Activated naive CD8-positive, alpha-beta T cell treated with anti-CD3 and anti-CD28 coated beads, Interleukin-2, amount 50 U/mL, for 16 hours (primary cell): Measurements from ENCODE around the gene NMT2.
A peak's percentile ranks its signal among the peaks of the same experiment; 100 is the strongest.
"Not testable (repeated sequence)": the region's sequence is repeated elsewhere in the genome, so short reads cannot be mapped to it uniquely, and the experiment has no call there.

Source experiments
- DNase-seq: peaks from one replicate; pipeline ENCODE4 v3.0.0-alpha.2; 2020; ENCODE audit warnings: low read depth, low spot score

Gene NMT2

DNA sequence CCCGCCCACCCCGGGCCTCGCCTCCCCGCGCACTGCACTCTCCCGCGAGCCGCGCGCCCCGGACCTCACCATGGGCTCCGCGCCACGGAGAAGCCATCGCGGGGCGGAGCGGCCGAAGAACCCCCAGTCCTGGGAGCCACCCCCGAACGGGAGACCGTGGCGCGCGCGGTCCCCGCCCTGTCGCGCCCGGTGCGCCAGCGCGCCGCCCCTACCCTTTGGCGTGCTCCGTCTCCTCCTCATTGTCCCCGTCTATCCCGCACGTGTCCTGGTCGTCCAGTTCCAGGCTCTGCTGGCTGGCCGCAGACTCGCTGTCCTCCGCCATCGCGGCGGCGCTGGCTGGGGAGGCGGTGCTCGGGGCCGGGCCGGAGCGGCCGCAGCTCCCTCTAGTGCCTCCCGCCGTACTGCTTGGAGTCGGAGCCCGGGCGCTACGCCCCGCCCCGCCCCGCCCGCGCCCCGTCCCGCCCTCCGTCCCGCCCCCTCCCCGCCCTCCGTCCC, at the start of gene NMT2:
Gene NMT2, minus strand, starts transcription at position 403 of the 495 bp plus-strand sequence. Its CDS starts 81 bp downstream, at position 322.
- peak; percentile 6 for DNase-seq

DNA sequence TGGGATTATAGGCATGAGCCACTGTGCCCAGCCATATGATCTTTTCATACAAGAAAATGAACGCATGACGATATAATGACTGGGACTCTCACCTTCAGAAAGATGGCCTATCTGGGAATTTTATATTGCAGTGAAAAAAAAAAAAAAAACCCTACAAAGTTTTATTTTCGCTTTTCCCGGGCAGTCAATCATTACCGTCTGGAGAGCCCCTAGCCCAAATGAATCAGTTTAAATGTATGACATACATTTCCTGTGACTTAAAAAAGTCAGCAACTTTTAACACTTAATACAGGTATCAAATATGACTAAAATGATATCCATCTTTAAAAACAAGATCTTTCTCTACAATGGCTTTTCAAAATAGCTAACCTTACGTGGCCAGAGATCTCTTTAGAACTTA, 48.2 kb upstream of the NMT2 start:
- DNase-seq, result no peak

DNA sequence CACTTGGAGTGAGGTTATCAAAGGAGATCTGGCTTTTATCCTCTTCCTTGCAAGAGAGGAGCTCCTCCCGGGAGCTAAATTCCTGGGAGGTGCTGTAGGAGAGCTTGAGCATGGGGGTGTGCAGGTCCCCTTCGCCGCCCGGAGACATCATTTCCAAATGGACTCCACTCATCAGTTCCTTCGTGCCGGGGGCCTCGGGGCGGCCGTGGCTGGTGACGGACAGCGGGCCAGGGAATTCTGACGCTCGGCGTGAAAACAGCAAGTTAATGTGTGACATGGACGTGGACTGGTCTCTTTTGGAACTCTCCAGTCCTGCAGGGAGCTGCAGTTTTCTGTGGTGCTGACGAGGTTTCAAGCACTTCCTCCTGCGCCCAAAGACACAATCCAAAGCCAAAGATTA, 45.7 kb upstream of the NMT2 start:
- no peak for DNase-seq

DNA sequence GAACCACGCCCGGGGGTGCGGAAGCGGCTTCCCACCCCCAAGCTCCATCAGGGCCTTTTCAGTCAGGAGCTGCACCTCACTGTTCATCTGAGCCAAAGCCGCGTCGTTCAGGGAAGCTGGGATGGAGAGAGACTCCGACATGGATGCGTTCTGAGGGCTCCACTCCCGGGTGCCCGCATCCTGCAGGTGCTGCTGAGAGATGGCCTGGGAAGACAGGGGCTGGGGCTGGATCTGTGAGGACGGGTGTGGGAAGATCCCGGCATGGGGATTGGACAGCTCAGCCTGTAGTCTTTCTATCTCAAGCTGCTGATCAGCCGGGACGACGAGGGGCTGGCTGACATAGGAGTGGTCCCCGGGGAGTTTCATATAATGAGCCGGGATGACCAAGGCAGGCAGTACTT, 45.0 kb upstream of the NMT2 start:
- no peak for DNase-seq

DNA sequence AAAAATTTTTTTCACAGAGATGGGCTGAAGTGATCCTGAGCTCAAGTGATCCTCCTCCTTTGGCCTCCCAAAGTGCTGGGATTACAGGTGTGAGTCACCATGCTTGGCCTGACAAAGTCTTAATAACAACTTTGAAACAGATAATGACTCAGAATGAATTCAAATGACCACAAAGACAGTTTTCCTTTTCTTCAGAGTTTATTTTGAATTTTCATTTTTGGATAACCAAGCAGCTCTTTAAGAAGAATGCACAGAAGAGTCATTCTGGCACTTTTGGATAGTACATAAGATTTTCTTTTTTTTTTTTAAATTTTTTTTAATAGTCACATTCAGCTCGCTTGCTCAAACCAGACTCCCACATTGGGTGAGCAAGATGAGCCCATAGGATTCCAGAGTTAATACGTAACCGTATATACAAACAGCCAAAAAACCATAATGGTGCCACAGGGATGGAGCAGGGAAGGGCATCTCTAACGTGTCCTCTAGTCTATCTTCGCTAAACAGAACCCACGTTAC, 43.0 kb upstream of the NMT2 start:
- no peak for DNase-seq

DNA sequence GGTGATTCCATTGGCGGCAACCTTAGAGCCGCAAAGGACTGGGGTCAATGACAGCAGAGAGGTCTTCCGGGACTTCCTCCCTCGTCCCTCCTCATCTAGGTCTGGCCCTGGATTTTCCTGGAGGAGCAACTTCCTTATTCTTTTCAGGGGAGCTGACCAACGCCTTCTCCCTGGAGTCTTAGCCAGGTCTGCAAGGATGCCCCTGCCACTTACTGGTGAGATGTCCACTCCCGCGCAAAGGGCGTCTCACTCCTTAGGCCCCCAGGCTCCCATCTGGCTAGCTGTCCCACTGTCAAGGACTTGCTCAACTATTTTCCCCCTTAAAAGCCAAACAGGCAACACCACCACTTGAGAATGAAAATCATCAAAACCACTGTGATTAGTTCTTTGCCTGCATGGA, 42.0 kb upstream of the NMT2 start:
- no peak for DNase-seq

DNA sequence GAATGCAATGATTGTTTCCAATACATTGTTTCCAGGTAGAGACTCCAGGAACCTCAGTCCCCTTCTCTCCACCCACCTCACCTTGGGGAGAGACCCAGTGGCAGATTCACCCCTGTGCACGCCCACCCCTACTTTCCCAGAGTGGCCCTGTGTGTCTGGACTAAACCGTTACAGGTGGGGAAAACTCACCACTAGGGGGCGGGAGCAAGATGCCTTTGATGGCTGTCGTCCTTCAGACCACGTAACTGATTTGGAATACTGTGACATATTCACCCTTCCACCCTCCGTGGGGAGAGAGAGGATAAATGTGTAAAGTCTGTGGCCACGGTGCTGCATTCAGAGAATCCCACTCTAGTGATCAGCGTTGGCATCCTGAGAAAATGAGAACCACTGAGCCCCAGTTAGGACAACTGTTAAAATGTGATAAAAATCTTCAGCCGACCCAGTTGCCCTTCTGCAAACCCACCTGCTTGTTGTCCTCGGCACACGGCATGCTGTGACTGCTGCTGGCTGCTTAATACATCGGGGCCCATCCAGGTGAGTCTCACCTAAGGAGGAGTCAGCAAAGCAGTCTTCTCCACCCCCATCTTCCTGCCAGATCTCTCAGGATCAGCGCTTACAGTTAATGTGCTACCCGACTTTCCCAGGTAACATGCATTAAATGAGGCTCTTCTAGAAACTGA, 41.5 kb upstream of the NMT2 start:
- peak; percentile 47 for DNase-seq

DNA sequence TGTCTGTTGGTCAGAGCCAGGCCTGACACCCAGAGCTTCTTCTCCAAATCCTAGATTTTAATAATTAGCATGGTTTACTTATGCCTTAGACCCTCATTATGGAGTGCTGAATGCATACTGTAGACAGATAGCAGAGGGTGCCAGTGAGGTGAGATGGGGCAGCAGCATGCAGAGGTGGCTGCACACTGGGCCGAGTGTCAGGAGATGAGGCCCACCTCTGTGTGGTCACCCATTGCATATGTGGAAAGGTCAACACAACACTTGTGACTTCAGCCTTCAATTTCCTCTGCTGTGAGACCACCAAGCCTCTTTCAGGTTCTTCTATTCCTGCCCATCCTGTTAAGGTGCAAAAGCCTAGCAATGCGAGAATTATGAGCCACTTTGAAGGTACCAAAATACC, 39.7 kb upstream of the NMT2 start:
- no peak for DNase-seq

DNA sequence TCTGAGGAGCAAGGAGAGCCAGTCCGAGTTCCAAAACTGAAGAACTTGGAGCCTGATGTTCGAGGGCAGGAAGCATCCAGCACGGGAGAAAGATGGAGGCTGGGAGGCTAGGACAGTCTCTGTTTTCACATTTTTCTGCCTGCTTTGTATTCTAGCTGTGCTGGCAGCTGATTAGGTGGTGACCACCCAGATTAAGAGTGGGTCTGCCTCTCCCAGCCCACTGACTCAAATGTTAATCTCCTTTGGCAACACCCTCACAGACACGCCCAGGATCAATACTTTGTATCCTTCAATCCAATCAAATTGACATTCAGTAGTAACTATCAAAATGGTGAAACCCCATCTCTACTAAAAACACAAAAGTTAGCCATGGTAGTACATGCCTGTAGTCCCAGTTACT, 38.9 kb upstream of the NMT2 start:
- not testable (repeated sequence) for DNase-seq

DNA sequence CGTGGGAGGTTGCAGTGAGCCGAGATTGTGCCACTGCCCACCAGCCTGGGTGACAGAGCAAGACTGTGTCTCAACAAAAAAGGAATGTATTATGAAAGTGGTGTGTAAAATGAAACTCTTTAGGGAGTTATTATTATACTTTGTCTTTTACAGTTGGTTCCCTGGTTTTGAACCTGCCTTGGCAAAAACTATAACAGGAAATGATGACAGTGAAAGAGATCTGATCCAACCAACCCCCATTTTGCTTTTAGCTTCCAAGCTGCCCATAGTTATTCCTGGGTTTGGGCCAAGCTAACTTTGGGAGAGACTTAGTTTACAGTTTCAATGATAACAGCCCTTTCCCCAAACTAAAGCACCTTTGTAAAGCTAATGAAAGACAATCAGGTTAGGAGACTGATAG, 34.1 kb upstream of the NMT2 start:
- no peak for DNase-seq

DNA sequence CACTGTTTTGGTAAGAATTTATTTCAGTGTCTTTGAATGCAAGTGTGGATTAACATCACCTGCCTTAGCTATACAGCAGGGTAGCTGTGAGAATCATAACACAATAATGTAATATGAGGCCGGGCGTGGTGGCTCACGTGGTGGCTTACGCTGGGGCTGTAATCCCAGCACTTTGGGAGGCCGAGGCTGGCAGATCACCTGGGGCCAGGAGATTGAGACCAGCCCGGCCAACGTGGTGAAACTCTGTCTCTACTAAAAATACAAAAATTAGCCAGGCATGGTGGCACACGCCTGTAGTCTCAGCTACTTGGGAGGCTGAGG, 33.8 kb upstream of the NMT2 start:
- DNase-seq, result not testable (repeated sequence)

DNA sequence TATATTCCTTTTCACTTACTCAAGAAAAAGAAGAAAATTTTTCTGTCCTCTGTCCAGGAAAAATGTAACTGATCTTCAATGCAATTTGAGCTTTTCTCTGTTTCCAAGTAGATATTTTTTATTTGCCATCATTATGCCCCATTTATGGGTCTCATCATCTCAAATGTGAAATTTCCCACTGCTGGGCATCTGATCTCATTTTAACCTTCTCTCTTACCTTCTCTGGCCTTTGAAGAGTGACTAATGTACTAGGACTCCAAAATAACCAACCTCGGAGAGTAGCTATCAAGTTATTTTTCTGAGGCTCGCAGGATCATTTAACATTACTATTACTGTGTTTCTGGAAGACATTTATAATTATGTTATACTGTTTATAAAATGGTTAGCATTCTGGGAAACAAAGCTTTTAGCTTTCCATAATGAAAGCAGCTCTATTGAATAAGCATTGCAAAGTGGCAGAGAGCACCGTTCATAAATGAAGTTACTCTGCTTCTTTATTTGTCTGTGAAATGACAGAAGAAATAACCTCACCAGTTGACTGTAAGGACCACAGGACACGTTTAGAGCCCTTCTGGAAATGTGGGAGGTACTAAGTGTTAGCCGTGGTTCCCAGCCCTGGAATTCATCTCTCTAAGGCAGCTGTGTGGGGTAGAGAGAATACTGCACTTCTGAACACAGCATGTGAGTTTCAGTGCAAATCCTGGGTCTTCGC, 33.3 kb upstream of the NMT2 start:
- DNase-seq, result no peak

DNA sequence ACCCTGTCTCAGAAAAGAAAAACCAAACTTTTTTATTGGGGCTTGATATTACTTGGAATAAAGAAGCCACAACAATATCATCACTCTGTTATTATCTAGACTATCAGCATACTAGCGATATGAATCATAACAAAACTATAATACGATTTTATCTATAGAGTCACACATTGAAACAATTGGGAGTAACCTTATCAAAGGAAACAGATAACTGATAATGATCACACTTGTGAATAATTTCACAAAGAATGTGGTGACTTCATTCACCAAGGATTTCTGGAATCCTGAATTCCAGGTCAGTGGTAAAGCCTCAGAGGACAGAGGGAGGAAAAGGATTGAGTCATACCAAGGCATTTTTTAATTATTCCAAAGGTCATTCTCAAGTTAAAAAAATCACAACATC, 32.1 kb upstream of the NMT2 start:
- no peak for DNase-seq

DNA sequence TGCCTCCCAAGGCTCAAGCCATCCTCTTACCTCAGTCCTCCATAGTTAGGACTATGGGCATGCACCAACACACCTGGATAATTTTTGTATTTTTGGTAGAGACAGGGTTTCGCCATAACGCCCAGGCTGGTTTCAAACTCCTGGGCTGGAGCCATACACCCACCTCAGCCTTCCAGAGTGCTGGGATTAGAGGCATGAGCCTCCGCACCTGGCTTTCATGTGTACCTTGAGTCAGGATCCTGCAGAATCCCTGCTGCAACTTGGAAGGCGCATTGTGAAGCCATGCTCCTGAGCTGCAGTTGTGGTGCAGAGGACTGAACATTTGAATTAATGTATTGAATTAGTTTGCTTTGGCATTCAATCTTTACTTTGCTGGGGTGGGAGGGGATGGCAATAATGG, 29.4 kb upstream of the NMT2 start:
- no peak for DNase-seq

DNA sequence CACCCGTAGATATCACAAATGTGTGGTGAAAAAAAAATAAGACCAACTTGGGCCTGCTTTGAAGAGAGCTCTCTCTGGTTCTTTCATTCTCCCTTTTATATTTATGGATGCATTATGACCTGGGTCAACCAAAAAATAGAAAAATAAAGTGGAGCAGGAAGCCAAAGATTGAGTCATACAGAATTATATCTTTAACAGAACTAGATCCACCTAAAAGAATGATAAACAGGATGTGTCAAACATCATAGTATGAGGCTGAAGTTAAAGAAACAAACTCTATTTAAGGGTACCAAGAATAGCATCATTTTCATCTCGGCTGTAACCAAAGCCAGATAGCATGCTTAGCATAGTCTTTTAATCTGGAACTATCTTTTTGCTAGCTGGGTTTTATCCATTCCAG, 28.8 kb upstream of the NMT2 start:
- DNase-seq, result no peak

DNA sequence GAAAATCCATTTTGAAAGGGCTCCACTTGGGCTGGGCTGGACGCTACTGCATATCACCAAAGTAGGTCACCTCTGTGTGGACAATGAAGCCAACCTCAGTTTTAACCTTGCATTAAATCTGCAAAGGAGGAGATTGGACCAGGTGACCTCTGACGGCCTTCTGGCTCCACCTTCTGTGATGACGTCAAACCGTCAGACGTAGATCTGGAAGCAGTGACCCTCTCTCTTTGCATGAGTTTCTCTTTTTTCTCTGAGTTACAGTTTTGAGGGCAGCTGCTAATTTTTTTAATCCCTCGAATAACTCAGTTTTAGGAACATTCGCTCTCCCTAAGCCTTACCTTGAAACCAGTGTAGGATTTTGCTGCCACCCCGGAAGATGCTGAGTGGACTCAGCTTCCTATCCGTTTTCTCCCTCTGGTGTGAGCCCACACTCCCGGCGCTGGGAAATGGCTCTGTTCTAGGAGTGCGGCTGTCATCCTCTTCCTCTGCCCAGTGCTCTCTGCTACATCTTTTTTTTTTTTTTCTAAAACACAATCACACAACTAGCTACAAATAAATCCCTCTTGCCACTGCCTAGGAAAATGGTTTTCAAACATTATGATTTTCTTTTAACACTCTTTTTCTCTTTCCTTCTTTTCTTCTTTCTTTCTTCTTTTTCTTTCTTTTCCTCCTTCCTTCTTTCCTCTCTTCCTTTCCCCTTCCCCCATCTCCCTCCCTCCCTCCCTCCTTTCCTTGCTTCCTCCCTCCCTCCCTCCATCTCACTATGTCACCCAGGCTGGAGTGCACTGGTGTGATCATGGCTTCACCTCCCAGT, 27.7 kb upstream of the NMT2 start:
- DNase-seq, result no peak

DNA sequence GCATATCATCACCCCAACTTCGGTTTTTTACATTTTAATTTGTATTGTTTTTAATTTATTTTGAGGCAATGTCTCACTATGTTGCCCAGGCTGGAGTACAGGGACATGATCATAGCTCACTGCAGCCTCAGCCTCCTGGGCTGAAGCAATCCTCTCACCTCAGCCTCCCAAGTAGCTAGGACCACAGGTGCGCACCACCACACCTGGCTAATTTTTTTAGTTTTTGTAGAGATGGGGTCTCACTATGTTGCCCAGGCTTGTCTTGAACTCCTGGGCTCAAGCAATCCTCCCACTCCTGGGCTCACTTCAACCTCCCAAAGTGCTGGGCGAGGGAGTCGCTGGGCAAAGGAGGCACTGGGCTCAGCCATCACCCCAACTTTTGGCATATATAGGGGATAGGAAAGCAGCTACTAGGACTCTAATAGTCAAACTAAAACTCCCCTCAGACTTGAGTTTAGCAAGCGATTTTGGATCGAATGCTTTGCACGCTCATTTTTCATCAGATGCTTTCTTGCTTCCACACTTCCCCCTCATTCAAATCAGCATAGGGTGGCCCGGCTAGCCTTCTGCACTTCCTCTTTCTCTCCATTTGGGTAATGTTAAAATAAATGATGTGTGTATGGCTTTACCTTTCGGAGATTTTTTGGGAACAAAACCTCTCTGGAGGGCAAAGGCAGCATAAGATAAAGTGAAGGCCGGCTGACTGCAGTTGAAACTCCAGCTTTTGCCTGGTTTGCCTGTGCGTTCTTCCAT, 20.8 kb upstream of the NMT2 start:
- DNase-seq, result no peak

DNA sequence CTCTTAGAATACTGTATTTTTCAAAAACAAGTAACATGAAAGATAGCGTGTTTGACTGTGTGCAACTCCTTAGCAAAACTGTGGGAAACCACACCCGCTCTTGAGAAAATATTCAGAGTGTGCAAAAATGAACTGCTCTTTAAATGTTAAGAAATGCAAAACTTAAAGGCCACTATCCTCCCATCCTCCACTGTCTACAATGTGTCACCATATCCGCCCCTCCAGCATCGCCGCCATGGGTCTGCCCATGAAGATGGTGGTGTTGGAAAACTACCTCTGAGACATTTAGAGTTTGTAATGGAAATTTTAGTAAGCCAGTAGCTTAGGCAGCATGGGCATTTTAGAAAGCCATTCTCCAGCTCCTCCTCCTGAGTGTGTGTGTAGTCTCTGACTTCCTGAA, 20.1 kb upstream of the NMT2 start:
- no peak for DNase-seq

DNA sequence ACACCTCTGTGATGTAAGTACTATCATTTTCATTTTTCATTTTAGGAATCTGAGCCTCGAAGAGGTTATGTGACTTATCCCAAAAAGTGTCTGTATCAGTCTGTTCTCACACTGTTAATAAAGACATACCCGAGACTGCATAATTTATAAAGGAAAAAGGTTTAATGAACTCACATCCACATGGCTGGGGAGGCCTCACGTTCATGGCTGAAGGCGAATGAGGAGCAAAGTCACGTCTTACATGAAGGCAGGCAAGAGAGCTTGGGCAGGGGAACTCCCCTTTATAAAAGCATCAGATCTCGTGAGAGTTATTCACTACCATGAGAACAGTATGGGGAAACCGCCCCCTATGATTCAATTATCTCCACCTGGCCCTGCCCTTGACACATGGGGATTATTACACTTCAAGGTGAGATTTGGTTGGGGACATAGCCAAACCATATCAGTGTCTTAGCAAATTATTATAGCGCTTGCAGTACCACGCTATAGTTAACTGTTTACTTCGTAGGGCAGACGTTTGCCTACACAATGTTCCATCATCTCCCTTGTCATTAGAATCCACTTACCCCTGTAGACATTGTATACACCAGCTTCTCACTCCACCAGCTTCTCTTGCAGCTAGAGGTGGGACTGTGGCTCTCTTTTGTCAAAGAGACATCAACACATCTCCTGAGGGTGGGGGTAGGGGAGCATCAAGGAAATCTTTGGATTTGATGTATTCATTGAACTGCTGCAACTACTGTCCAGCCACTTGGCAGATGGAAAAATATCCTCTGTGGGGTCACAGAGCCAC, 15.4 kb upstream of the NMT2 start:
- no peak for DNase-seq

DNA sequence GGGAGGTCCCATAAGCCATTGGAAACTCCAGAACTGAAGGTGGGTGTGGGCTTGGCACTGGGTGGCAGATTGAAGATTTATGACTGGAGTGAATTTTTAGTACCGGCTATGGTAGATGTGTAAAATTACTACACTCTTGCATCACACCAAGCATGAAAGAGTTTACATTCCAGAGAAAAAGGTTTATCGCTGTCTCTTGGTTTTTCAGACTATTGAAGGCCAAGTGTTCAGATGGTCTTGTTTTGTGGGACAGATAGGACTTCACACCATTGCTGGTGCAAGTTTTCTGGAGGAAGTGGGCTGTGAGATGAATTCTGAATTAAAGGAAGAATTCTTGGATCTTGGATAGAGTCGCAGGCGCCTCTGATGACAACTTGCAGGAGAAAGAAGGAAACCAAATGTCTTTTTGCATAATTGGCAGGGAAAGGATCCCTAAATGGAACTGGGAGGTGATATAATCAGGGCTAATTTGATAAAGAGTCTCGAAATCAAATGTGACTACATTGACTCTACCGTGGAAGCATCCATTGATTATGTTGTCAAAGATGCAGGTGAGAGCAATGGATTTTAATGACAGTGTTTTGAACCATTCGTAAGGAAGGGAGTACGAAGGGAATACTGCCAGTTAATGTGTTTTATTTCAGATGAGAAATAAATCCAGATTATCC, 14.2 kb upstream of the NMT2 start:
- no peak for DNase-seq
